Ureter (tissue), 1 donor: ENCODE results near the gene LRRC28. TPM values are rescaled to one million over a fixed set of nuclear protein-coding genes. Genes with fewer than 3 reads are reported as not detected.

Experiments used
- DNase-seq: peaks from one replicate; pipeline ENCODE4 v3.0.0-alpha.2; 2020; ENCODE audit warnings: low spot score
- total RNA-seq: library from RNA; stranded (reverse); gene quantifications from one replicate; pipeline ENCODE4 v1.2.4, GENCODE V29; 2023
- donor health status: DM: yes; HTN: yes; CAD: no.

LRRC28 gene
- total RNA-seq, 1 donor from 2014 or later, result 27.6 TPM

GRCh38 chr15:99343208-99343607 is 91.9 kb downstream of the LRRC28 start:
- no peak for DNase-seq

GRCh38 chr15:99343881-99344551 is 92.7 kb downstream of the LRRC28 start:
- no peak for DNase-seq

GRCh38 chr15:99344639-99345038 is 93.4 kb downstream of the LRRC28 start:
- no peak for DNase-seq

GRCh38 chr15:99345242-99345641 is 94.0 kb downstream of the LRRC28 start:
- DNase-seq, result no peak

GRCh38 chr15:99345832-99346462 is 94.7 kb downstream of the LRRC28 start:
- no peak for DNase-seq

GRCh38 chr15:99347574-99347973 is 96.3 kb downstream of the LRRC28 start:
- no peak for DNase-seq

GRCh38 chr15:99348412-99348811 is 97.1 kb downstream of the LRRC28 start:
- DNase-seq, result no peak

- no peak for DNase-seq
These were observed 99.1 kb downstream of the LRRC28 start for GRCh38 chr15:99350408-99350807.

- DNase-seq, result no peak
These were observed 108.5 kb downstream of the LRRC28 start for GRCh38 chr15:99359769-99360168.

GRCh38 chr15:99361545-99362185 is 110.4 kb downstream of the LRRC28 start:
- DNase-seq, result no peak

GRCh38 chr15:99365242-99365641 is 114.0 kb downstream of the LRRC28 start:
- DNase-seq, result no peak

GRCh38 chr15:99366013-99366412 is 114.7 kb downstream of the LRRC28 start:
- DNase-seq, result no peak

- DNase-seq, result no peak
These were observed 117.5 kb downstream of the LRRC28 start for GRCh38 chr15:99368743-99369142.

- no peak for DNase-seq
These were observed 117.9 kb downstream of the LRRC28 start for GRCh38 chr15:99369196-99369595.

- DNase-seq, result no peak
These were observed 120.2 kb downstream of the LRRC28 start for GRCh38 chr15:99371180-99372103.

GRCh38 chr15:99385005-99385669 is 133.9 kb downstream of the LRRC28 start:
- no peak for DNase-seq

GRCh38 chr15:99385865-99386264 is 134.6 kb downstream of the LRRC28 start:
- DNase-seq, result peak; percentile 78

- no peak for DNase-seq
These were observed 135.1 kb downstream of the LRRC28 start for GRCh38 chr15:99386391-99386790.

GRCh38 chr15:99387421-99388168 is 136.3 kb downstream of the LRRC28 start:
- no peak for DNase-seq

GRCh38 chr15:99390667-99391066 is 139.4 kb downstream of the LRRC28 start:
- no peak for DNase-seq

- no peak for DNase-seq
These were observed 142.4 kb downstream of the LRRC28 start for GRCh38 chr15:99393641-99394040.
